HG02870 (cell line): Measurements from ENCODE around the gene SERPINE1.
"Not testable (repeated sequence)": the region's sequence is repeated elsewhere in the genome, so short reads cannot be mapped to it uniquely, and the experiment has no call there.

Source experiments
- ATAC-seq: cut with Tn5 transposase; IDR thresholded peaks from one replicate; pipeline ENCODE4 v1.9.1; 2021; ENCODE audit warnings: mild to moderate bottlenecking, moderate library complexity; ENCODE audit not compliant: unreplicated experiment

SERPINE1 gene

GRCh38 chr7:101100858-101101847, 25.8 kb upstream of the SERPINE1 start:
- ATAC-seq = no peak

- ATAC-seq = no peak
Measured at GRCh38 chr7:101102026-101102425, 24.9 kb upstream of the SERPINE1 start.

GRCh38 chr7:101103701-101104100, 23.2 kb upstream of the SERPINE1 start:
- ATAC-seq = not testable (repeated sequence)

GRCh38 chr7:101104193-101104713, 22.7 kb upstream of the SERPINE1 start:
- ATAC-seq = no peak

GRCh38 chr7:101104799-101105198, 22.1 kb upstream of the SERPINE1 start:
- ATAC-seq = no peak

GRCh38 chr7:101105248-101105647, 21.7 kb upstream of the SERPINE1 start:
- not testable (repeated sequence) for ATAC-seq

- ATAC-seq = no peak
Measured at GRCh38 chr7:101106386-101106785, 20.5 kb upstream of the SERPINE1 start.

- no peak for ATAC-seq
Measured at GRCh38 chr7:101108330-101108857, 18.5 kb upstream of the SERPINE1 start.

- no peak for ATAC-seq
Measured at GRCh38 chr7:101108961-101109360, 17.9 kb upstream of the SERPINE1 start.

GRCh38 chr7:101109368-101109767, 17.5 kb upstream of the SERPINE1 start:
- no peak for ATAC-seq

- ATAC-seq = no peak
Measured at GRCh38 chr7:101111261-101111660, 15.6 kb upstream of the SERPINE1 start.

GRCh38 chr7:101112233-101112632, 14.7 kb upstream of the SERPINE1 start:
- no peak for ATAC-seq

- not testable (repeated sequence) for ATAC-seq
Measured at GRCh38 chr7:101113140-101113539, 13.8 kb upstream of the SERPINE1 start.

- ATAC-seq = no peak
Measured at GRCh38 chr7:101113836-101114235, 13.1 kb upstream of the SERPINE1 start.

GRCh38 chr7:101114492-101114891, 12.4 kb upstream of the SERPINE1 start:
- ATAC-seq = no peak

- no peak for ATAC-seq
Measured at GRCh38 chr7:101115215-101115614, 11.7 kb upstream of the SERPINE1 start.

- ATAC-seq = no peak
Measured at GRCh38 chr7:101116898-101117297, 10.0 kb upstream of the SERPINE1 start.

GRCh38 chr7:101118856-101119255, 8.0 kb upstream of the SERPINE1 start:
- ATAC-seq = no peak

GRCh38 chr7:101119876-101120275, 7.0 kb upstream of the SERPINE1 start:
- no peak for ATAC-seq

GRCh38 chr7:101120315-101120714, 6.6 kb upstream of the SERPINE1 start:
- ATAC-seq = no peak

- not testable (repeated sequence) for ATAC-seq
Measured at GRCh38 chr7:101121631-101121990, 5.3 kb upstream of the SERPINE1 start.
